Caco-2 (cell line): ENCODE data around the gene ALK. TPM values are rescaled to one million over a fixed set of nuclear protein-coding genes. Genes with fewer than 3 reads are reported as not detected.

Experiments used
- BruUV-seq: library from RNA; stranded (reverse); fragments of 400-500 nt; replicated peaks from 2 replicates; lab custom pipeline; 2021; lab: Mats Ljungman, UMichigan
- CTCF ChIA-PET: fragments of 300-600 bp; sonication (Branson Sonifier 250); formaldehyde crosslinking; loops from one replicate; lab custom pipeline; 2022; ENCODE audit warnings: antibody characterized with exemption; lab: Charles Lee
- POLR2A ChIA-PET: fragments of 300-600 bp; sonication (Branson Sonifier 250); formaldehyde crosslinking; loops from one replicate; lab custom pipeline; 2022; ENCODE audit warnings: antibody characterized with exemption; lab: Charles Lee
- DNase-seq, 2 experiments: peaks; one replicate each; pipeline versions ENCODE4 v3.0.0 to v3.0.0-alpha.2; 2020 to 2022
- H3K27me3 ChIP-seq: replicated peaks from 2 replicates; pipeline ENCODE4 v1.6.0; 2011; ENCODE audit warnings: low read length; ENCODE audit not compliant: control insufficient read depth, insufficient read depth
- H3K36me3 ChIP-seq: 2 replicates; pipeline ENCODE4 v1.5.1; 2011; ENCODE audit warnings: low read length; ENCODE audit not compliant: control insufficient read depth, insufficient read depth
- H3K4me1 ChIP-seq: fragments of 250-450 bp; sonication (Bioruptor Pico); 2 replicates; pipeline ENCODE4 v1.5.1; 2020; ENCODE audit warnings: mild to moderate bottlenecking
- H3K4me3 ChIP-seq: 2 replicates; pipeline ENCODE4 v1.5.1; 2011; ENCODE audit warnings: low read depth, mild to moderate bottlenecking, control low read depth, low read length
- H3K9me3 ChIP-seq: fragments of 250-450 bp; sonication (Bioruptor Pico); 2 replicates; pipeline ENCODE4 v1.5.1; 2020; ENCODE audit warnings: mild to moderate bottlenecking, moderate library complexity
- H3K27ac Mint-ChIP-seq: one replicate; pipeline ENCODE4 v1.8.0; 2022; ENCODE audit warnings: mixed read lengths; ENCODE audit not compliant: unreplicated experiment
- H3K27me3 Mint-ChIP-seq: one replicate; pipeline ENCODE4 v1.8.0; 2022; ENCODE audit warnings: mixed read lengths; ENCODE audit not compliant: insufficient read depth, unreplicated experiment
- H3K36me3 Mint-ChIP-seq: one replicate; pipeline ENCODE4 v1.8.0; 2022; ENCODE audit warnings: mild to moderate bottlenecking, mixed read lengths; ENCODE audit not compliant: insufficient read depth, unreplicated experiment
- H3K4me1 Mint-ChIP-seq: one replicate; pipeline ENCODE4 v1.8.0; 2022; ENCODE audit warnings: low read depth, mixed read lengths; ENCODE audit not compliant: unreplicated experiment
- H3K4me3 Mint-ChIP-seq: one replicate; pipeline ENCODE4 v1.8.0; 2022; ENCODE audit warnings: mild to moderate bottlenecking, moderate library complexity, mixed read lengths; ENCODE audit not compliant: unreplicated experiment
- H3K9me3 Mint-ChIP-seq: one replicate; pipeline ENCODE4 v1.8.0; 2022; ENCODE audit warnings: mixed read lengths; ENCODE audit not compliant: unreplicated experiment
- intact Hi-C: fragments of 100-400 bp; cut with micrococcal nuclease; formaldehyde crosslinking; loops from one replicate; pipeline ENCODE4 v1.10.0; 2022; ENCODE audit not compliant: unreplicated experiment
- total RNA-seq: library from RNA; stranded (reverse); gene quantifications from 2 replicates; pipeline ENCODE4 v1.2.3, GENCODE V29; 2022
- TF ChIP-seq, protein P1 (sequence below), 2 experiments: fragments of 200-600 bp in 1 of 2; IDR thresholded peaks; 1 replicate in 1 of 2; 2 replicates in 1 of 2; pipeline versions ENCODE4 v1.5.1 to v1.8.0; 2011 to 2022; ENCODE audit warnings: antibody characterized with exemption in 1 of 2, control low read depth in 1 of 2, inconsistent platforms in 1 of 2, low read depth in 1 of 2, low read length in 1 of 2, mild to moderate bottlenecking in 1 of 2, moderate library complexity in 1 of 2; ENCODE audit not compliant: insufficient read depth in 1 of 2, severe bottlenecking in 1 of 2, unreplicated experiment in 1 of 2

ALK gene
- total RNA-seq, 1 experiment from 2014 or later, result 0.11 TPM

- Mint-ChIP-seq H3K27me3 (peaks cover 16% of the 10 kb centered on the region), H3K36me3 (no peaks in the 10 kb centered on the region)
These were observed 308.3 kb downstream of the ALK start for GRCh38 chr2:29613067-29613466.

DNA sequence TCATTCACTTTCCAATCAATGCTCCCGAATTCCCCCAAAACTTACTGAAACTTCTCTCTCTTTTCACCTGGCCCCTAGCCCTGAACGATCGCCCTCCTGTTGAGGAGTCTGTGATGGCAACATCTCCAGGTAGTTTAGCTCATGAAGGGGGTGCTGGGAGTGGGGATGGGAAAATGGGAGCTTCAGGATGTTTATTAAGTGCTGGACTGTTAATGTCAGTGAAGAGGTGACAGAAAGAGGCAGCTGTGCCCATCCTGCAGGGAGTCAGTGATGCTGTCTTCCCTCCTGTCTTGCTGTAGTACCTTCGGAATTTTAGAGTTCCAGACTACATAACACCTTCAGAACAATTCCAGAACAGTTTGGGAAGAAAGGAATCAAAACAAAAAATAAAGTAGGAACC, 308.8 kb downstream of the ALK start:
- H3K36me3 Mint-ChIP-seq, result no peaks in the 10 kb centered on the region
- H3K4me1 ChIP-seq, result no peaks in the 10 kb centered on the region
- H3K4me3 Mint-ChIP-seq, result no peak overlapping the region
- 0 out of 2 replicates have a peak, but pooled peaks cover 1% of the 10 kb centered on the region for H3K27me3 ChIP-seq
- no peaks in the 10 kb centered on the region for H3K9me3 Mint-ChIP-seq
- H3K4me1 Mint-ChIP-seq, result no peaks in the 10 kb centered on the region
- H3K36me3 ChIP-seq, result no peaks in the 10 kb centered on the region
- CTCF ChIA-PET, result no interaction called here
- TF ChIP-seq, protein P1, sequence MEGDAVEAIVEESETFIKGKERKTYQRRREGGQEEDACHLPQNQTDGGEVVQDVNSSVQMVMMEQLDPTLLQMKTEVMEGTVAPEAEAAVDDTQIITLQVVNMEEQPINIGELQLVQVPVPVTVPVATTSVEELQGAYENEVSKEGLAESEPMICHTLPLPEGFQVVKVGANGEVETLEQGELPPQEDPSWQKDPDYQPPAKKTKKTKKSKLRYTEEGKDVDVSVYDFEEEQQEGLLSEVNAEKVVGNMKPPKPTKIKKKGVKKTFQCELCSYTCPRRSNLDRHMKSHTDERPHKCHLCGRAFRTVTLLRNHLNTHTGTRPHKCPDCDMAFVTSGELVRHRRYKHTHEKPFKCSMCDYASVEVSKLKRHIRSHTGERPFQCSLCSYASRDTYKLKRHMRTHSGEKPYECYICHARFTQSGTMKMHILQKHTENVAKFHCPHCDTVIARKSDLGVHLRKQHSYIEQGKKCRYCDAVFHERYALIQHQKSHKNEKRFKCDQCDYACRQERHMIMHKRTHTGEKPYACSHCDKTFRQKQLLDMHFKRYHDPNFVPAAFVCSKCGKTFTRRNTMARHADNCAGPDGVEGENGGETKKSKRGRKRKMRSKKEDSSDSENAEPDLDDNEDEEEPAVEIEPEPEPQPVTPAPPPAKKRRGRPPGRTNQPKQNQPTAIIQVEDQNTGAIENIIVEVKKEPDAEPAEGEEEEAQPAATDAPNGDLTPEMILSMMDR (IDR thresholded peaks at IDR 0.05; ENCODE audit: insufficient read depth in 1 of 2, low read depth in 1 of 2, low read length in 1 of 2, severe bottlenecking in 1 of 2, unreplicated experiment in 1 of 2), result no peak
- intact Hi-C loops, result no loop called here
- POLR2A ChIA-PET, result no interaction called here
- H3K27ac Mint-ChIP-seq, result no peak overlapping the region
- no TSS peak for BruUV-seq
- peaks cover 21% of the 10 kb centered on the region for H3K27me3 Mint-ChIP-seq
- no peak for DNase-seq
- no peaks in the 10 kb centered on the region for H3K9me3 ChIP-seq
- H3K4me3 ChIP-seq, result no peak overlapping the region

More at GRCh38 chr2:29613067-29613466, 308.3 kb downstream of the ALK start:
- Histone ChIP-seq H3K9me3 (no peaks in the 10 kb centered on the region), H3K36me3 (no peaks in the 10 kb centered on the region), H3K4me1 (peaks cover 4% of the 10 kb centered on the region; the same call in 1 of the 2 replicates), H3K4me3 (no peak overlapping the region), H3K27me3 (0 out of 2 replicates have a peak, but pooled peaks cover 1% of the 10 kb centered on the region)
- DNase-seq, result no peak
- H3K27ac Mint-ChIP-seq, result no peak overlapping the region
- no peak overlapping the region for H3K4me3 Mint-ChIP-seq
- POLR2A ChIA-PET, result no interaction called here
- TF ChIP-seq, protein P1 (IDR thresholded peaks at IDR 0.05; ENCODE audit: insufficient read depth in 1 of 2, low read depth in 1 of 2, low read length in 1 of 2, severe bottlenecking in 1 of 2, unreplicated experiment in 1 of 2), result no peak
- CTCF ChIA-PET, result no interaction called here
- intact Hi-C loops, result no loop called here
- no TSS peak for BruUV-seq
- H3K9me3 Mint-ChIP-seq, result no peaks in the 10 kb centered on the region
- no peaks in the 10 kb centered on the region for H3K4me1 Mint-ChIP-seq

- no peak overlapping the region for H3K27ac Mint-ChIP-seq
- Histone ChIP-seq H3K4me3 (no peak overlapping the region), H3K27me3 (0 out of 2 replicates have a peak, but pooled peaks cover 1% of the 10 kb centered on the region), H3K9me3 (no peaks in the 10 kb centered on the region), H3K36me3 (no peaks in the 10 kb centered on the region), H3K4me1 (no peaks in the 10 kb centered on the region)
- H3K36me3 Mint-ChIP-seq, result no peaks in the 10 kb centered on the region
- H3K27me3 Mint-ChIP-seq, result peaks cover 23% of the 10 kb centered on the region
- ChIA-PET CTCF (no interaction called here), POLR2A (no interaction called here)
- intact Hi-C loops, result no loop called here
- TF ChIP-seq, protein P1 (IDR thresholded peaks at IDR 0.05; ENCODE audit: insufficient read depth in 1 of 2, low read depth in 1 of 2, low read length in 1 of 2, severe bottlenecking in 1 of 2, unreplicated experiment in 1 of 2), result no peak
- DNase-seq, result no peak
- no peak overlapping the region for H3K4me3 Mint-ChIP-seq
- BruUV-seq, result no TSS peak
- no peaks in the 10 kb centered on the region for H3K4me1 Mint-ChIP-seq
- no peaks in the 10 kb centered on the region for H3K9me3 Mint-ChIP-seq
These were observed 309.5 kb downstream of the ALK start for GRCh38 chr2:29611850-29612249.
